Calu3 (cell line): ENCODE data around the gene PYGM. TPM values are rescaled to one million over a fixed set of nuclear protein-coding genes. Genes with fewer than 3 reads are reported as not detected.

ENCODE experiments used
- BruUV-seq: library from RNA; stranded (reverse); fragments of 400-500 nt; replicated peaks from 2 replicates; lab custom pipeline; 2021; lab: Mats Ljungman, UMichigan
- CTCF ChIA-PET: fragments of 300-600 bp; sonication (Branson Sonifier 250); formaldehyde crosslinking; loops from one replicate; lab custom pipeline; 2022; ENCODE audit warnings: antibody characterized with exemption; lab: Charles Lee
- DNase-seq: peaks from one replicate; pipeline ENCODE4 v3.0.0; 2022
- H3K27ac Mint-ChIP-seq: one replicate; pipeline ENCODE4 v1.8.0; 2022; ENCODE audit warnings: mixed read lengths; ENCODE audit not compliant: unreplicated experiment
- H3K27me3 Mint-ChIP-seq: one replicate; pipeline ENCODE4 v1.8.0; 2022; ENCODE audit warnings: mixed read lengths; ENCODE audit not compliant: unreplicated experiment
- H3K36me3 Mint-ChIP-seq: one replicate; pipeline ENCODE4 v1.8.0; 2022; ENCODE audit warnings: mild to moderate bottlenecking, moderate library complexity, mixed read lengths; ENCODE audit not compliant: insufficient read depth, unreplicated experiment
- H3K4me1 Mint-ChIP-seq: one replicate; pipeline ENCODE4 v1.8.0; 2022; ENCODE audit warnings: mild to moderate bottlenecking, low read depth, mixed read lengths; ENCODE audit not compliant: unreplicated experiment
- H3K4me3 Mint-ChIP-seq: one replicate; pipeline ENCODE4 v1.8.0; 2022; ENCODE audit warnings: mild to moderate bottlenecking, low read depth, moderate library complexity, mixed read lengths; ENCODE audit not compliant: unreplicated experiment
- H3K9me3 Mint-ChIP-seq: one replicate; pipeline ENCODE4 v1.8.0; 2022; ENCODE audit warnings: low read depth, mixed read lengths; ENCODE audit not compliant: unreplicated experiment
- intact Hi-C: fragments of 100-400 bp; cut with micrococcal nuclease; formaldehyde crosslinking; loops from one replicate; pipeline ENCODE4 v1.10.0; 2022; ENCODE audit not compliant: unreplicated experiment
- total RNA-seq: library from RNA; stranded (reverse); gene quantifications from 2 replicates; pipeline ENCODE4 v1.2.3, GENCODE V29; 2022
- TF ChIP-seq, protein P1 (sequence below): fragments of 200-600 bp; IDR thresholded peaks from one replicate; pipeline ENCODE4 v1.8.0; 2022; ENCODE audit warnings: antibody characterized with exemption; ENCODE audit not compliant: unreplicated experiment

PYGM gene
- total RNA-seq, 1 experiment from 2014 or later = 1.4 TPM

DNA sequence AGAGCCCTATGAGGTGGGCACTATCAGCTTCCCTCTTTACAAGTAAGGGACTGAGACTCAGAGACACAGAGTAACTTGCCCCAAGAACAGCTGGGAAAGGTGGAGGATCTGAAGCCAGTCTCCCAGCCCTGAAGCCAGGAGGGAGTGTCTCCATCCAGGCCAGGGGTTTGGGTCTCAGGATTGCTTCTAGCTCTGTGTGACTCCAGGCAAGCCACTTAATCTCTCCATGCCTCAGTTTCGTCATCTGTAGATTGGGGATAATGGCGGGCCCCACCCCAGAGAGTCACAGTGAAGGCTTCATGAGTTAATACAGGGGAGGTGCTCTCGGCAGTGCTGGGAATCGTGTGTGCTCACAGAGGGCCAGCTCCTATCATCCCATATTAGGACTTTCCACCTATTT, 32.7 kb upstream of the PYGM start:
- Mint-ChIP-seq H3K4me3 (no peak overlapping the region), H3K9me3 (no peaks in the 10 kb centered on the region), H3K4me1 (no peaks in the 10 kb centered on the region), H3K27ac (no peak overlapping the region), H3K27me3 (no peaks in the 10 kb centered on the region), H3K36me3 (no peaks in the 10 kb centered on the region)
- TF ChIP-seq, protein P1, sequence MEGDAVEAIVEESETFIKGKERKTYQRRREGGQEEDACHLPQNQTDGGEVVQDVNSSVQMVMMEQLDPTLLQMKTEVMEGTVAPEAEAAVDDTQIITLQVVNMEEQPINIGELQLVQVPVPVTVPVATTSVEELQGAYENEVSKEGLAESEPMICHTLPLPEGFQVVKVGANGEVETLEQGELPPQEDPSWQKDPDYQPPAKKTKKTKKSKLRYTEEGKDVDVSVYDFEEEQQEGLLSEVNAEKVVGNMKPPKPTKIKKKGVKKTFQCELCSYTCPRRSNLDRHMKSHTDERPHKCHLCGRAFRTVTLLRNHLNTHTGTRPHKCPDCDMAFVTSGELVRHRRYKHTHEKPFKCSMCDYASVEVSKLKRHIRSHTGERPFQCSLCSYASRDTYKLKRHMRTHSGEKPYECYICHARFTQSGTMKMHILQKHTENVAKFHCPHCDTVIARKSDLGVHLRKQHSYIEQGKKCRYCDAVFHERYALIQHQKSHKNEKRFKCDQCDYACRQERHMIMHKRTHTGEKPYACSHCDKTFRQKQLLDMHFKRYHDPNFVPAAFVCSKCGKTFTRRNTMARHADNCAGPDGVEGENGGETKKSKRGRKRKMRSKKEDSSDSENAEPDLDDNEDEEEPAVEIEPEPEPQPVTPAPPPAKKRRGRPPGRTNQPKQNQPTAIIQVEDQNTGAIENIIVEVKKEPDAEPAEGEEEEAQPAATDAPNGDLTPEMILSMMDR = no peak
- no TSS peak for BruUV-seq
- CTCF ChIA-PET = no interaction called here
- DNase-seq = no peak
- intact Hi-C loops = no loop called here

DNA sequence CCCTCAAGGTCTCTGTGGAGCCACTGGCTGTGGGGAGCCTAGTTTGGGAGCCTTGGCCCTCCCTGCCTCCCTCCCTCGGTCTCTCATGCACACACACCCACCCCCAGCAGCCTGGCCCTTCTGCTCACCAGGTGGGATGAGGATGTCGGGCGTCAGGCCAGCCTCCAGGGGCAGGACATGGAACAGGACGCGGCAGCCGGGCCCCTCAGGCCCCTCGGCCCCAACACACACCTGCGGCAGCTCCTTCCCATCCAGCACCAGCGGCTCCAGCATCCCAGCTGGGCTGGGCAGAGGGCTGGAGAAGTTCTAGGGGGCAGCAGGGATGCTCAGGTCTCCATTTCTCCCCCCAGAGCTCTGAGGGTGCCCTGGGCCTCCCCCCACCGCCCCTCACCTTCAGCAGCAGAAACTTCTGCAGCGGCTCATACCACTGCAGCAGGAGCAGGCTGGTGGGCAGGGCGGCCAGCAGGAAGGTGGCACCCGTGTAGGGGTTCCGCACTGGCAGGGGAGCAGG, 32.1 kb upstream of the PYGM start:
- H3K36me3 Mint-ChIP-seq = no peaks in the 10 kb centered on the region
- intact Hi-C loops = no loop called here
- no peak overlapping the region for H3K27ac Mint-ChIP-seq
- H3K27me3 Mint-ChIP-seq = no peaks in the 10 kb centered on the region
- DNase-seq = no peak
- H3K4me1 Mint-ChIP-seq = no peaks in the 10 kb centered on the region
- H3K4me3 Mint-ChIP-seq = no peak overlapping the region
- CTCF ChIA-PET = no interaction called here
- H3K9me3 Mint-ChIP-seq = no peaks in the 10 kb centered on the region
- TF ChIP-seq, protein P1 = no peak
- no TSS peak for BruUV-seq

GRCh38 chr11:64790205-64791095, 30.7 kb upstream of the PYGM start:
- no TSS peak for BruUV-seq

DNA sequence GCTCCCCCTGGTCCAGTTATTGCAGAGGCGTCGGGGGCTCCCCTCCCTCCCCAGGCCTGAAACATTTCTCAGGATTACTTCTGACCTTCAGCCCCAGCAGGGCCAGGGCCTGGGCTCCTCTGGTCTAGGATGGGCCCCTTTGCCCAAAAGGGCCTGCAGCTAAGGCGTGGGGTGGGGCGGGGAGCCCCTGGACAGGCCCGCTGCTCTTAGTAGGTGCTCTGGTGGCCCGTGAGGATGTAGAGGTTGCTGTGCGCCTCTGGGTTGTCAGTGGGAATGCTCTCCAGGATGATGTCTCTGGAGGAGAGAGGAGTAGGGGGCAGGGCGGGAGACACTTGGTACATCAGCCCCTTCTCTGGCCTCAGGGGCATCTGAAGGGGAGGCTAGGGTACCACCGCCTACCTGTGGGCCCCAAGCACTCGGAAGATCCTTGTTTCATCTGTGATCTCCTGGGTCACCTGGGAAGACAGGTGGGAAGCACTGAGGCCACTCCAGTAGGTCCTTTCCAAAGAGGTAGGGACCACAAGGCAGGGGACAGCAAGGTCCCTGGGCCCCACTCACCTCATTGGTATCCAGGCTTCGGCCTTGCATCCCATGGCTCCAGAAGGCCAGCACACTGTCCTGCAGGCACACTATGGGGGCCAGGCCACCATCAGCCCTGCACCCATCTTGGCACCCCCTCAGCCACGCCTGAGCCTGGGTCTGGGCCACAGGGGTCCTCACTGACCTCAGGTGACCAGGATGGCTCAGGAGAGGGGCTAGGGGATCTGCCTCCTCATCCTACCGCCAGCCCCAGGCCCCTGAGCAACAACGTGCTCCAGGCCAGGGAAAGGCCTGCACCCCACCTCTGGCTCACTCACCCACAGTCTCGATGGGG, 29.8 kb upstream of the PYGM start:
- DNase-seq = no peak
- intact Hi-C loops = loop anchor here (5.0 kb wide), 1 partner anchor 328 kb away; the partner anchor contains the start of gene ZNHIT2
- Mint-ChIP-seq H3K4me3 (no peak overlapping the region), H3K27ac (no peak overlapping the region), H3K36me3 (no peaks in the 10 kb centered on the region), H3K4me1 (no peaks in the 10 kb centered on the region), H3K9me3 (no peaks in the 10 kb centered on the region), H3K27me3 (no peaks in the 10 kb centered on the region)
- no TSS peak for BruUV-seq
- TF ChIP-seq, protein P1 = no peak
- CTCF ChIA-PET = interaction anchor here (0.6 kb wide), 1 partner anchor 56 kb away, joined by 3 read pairs; no protein-coding TSS in a partner anchor

More at GRCh38 chr11:64790205-64791095, 30.7 kb upstream of the PYGM start:
- H3K27me3 Mint-ChIP-seq = no peaks in the 10 kb centered on the region
- intact Hi-C loops = no loop called here
- TF ChIP-seq, protein P1 = no peak
- H3K27ac Mint-ChIP-seq = no peak overlapping the region
- no peaks in the 10 kb centered on the region for H3K36me3 Mint-ChIP-seq
- CTCF ChIA-PET = interaction anchor here (0.6 kb wide), 1 partner anchor 57 kb away, joined by 3 read pairs; no protein-coding TSS in a partner anchor
- DNase-seq = no peak
- no peaks in the 10 kb centered on the region for H3K4me1 Mint-ChIP-seq
- H3K9me3 Mint-ChIP-seq = no peaks in the 10 kb centered on the region
- no peak overlapping the region for H3K4me3 Mint-ChIP-seq
